NCI-H510A (cell line): ENCODE results near the gene ST6GALNAC2.

Experiments used
- DNase-seq: peaks from one replicate; lab custom pipeline; 2025; lab: John Stamatoyannopoulos, UW

ST6GALNAC2 gene

DNA sequence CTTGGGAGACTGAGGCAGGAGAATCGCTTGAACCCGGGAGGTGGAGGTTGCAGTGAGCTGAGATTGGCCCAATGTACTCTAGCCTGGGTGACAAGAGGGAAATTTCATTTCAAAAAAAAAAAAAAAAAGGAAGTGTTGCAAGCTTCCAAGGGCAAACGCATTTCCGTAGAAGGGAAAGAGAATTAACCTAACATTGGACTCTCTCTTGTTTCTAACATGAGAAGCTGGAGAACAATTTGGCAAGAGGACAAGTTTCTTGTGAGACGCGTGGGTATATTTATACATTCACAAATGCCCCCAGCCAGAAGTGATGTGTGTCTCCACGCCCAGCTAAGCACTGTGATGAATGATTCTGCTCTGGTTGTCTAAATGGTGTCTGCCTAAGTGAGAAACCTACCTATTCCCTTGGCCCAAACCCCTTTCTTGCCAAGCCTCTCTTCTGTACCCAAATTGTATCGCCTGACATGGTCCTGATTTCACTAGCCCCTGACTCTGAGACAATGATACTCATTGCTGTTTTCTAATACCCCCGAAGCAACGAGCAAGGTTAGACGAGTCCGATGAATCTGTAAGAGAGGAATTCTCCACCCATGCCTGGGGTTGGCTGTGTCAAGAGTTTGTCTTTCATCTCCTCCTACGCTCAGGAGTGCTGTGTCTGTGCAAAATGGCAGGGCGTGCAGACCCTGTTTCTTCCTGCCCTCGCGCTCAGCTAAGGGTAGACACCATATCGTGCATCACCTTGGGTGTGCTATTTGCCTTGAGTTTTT is 14.2 kb upstream of the ST6GALNAC2 start:
- DNase-seq: no peak

- peak; percentile 46 for DNase-seq
These were observed 12.4 kb upstream of the ST6GALNAC2 start for GRCh38 chr17:76598004-76598439.

GRCh38 chr17:76597156-76598003 is 11.7 kb upstream of the ST6GALNAC2 start:
- no peak for DNase-seq

DNA sequence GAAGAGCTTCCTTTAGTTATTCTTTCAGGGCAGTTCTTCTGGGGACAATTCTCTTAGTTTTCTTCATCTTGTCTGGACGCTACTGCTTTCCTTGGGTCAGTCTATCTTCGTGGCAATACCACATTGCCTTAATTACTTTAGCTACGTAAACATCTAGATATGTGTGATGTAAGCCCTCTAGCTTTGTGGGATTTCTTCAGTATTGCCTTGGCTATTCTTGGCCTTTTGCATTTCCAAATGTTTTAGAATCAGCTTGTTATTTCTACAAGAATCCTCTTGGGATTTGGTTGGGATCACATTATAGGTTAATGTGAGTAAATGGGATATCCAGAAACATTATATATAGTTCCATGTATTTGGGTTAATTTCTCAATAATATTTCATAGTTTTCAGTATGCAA is 9.0 kb upstream of the ST6GALNAC2 start:
- DNase-seq: no peak

DNA sequence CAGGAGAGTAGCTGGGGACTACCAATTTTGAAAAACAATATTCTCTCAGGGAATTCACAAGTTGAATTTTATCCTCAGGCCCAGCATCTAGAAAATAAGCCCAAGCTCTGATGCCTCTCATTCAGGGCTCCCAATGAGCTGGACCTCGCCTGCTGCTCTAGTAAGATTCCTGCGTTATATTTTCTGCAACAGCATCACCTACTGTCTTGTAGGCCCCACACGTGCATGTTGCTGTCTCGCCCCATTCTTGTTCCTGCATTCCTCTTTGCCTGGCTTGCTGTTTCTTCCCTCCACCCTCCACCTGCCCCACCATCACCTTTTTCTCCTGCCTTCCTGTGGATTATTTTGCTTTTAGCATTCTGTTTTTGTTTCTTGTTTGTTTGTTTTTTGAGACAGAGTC is 8.3 kb upstream of the ST6GALNAC2 start:
- DNase-seq: no peak

DNA sequence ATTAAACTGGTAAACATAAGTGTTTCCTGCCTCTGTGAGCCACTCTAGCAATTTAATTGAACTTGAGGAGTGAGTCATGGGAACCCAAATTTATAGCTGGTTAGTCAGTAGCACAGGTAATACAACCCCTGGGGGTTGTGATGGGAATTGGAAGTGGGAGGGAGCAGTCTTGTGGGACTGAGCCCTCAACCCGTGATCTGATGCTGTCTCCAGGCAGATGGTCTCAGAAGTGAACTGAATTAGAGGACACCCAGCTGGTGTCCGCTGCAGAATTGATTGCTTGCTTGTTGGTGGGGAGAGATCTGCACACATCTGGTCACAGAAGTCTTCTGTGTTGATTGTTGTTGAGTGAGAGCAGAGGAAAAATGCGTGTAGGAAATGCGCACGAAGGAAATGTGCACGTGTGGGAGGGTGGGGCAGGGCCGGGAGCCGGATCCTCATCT is 7.7 kb upstream of the ST6GALNAC2 start:
- DNase-seq: no peak

- DNase-seq: no peak
These were observed 2.5 kb upstream of the ST6GALNAC2 start for GRCh38 chr17:76588182-76588581.

GRCh38 chr17:76586741-76587487 is 1.3 kb upstream of the ST6GALNAC2 start:
- DNase-seq: peak; percentile 76

DNA sequence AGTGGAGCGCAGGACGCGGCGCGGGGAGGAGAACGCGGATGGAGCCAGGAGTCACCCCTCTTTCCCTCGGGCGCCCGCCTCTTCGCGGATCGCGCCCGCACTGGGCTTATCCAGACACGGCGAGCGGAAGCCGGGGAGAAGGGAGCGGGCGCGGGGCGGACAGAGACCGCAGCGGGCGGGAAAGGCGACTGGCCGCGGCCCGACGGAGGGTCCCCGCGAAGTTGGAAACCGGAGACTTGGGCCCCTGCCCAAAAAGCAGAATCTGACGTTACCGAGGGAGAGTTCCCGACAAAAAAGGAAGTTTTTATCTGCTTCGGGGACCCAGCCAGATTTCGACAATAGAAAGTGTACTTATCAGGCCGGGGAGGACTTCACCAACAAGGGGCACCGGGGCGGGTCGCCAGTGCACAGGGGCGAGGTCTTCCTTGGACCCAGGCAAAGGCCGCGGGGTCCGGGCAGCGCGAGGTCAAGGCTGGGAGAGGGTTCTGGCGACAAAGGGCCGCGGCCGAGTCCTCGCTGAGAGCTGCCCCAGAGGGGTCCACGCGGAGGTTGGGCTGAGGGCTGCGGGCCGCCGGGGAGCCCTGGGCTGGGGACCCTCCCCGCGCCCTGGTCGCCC is 519 bp downstream of the ST6GALNAC2 start:
- DNase-seq: no peak

DNA sequence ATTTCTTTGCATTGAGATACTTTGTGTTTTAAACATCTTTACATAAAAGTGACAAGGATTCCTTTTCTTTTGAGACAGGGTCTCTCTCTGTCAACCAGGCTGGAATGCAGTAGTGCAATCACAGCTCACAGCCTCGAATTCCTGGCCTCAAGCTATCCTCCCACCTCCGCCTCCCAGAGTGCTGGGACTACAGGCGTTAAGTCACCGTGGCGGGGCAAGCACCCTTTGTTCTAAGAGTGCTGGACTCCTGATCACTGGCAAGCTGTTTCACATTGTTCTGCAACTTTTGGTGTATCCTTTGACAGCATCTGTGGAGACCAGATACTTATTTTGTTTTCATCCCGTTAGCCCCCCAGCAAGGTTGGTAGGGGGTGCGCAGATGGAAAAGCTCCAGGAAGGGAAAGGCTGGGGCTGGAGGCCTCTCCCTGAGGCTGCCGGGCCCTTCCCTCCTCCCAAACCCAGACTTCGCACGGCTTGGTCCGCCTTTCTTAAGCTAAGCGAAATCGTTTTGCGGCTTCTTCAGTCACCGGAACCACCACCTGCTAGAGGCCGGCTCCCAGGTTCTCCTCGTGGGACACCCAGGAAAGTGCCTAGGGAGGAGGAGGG is 1.1 kb downstream of the ST6GALNAC2 start:
- no peak for DNase-seq

GRCh38 chr17:76582660-76583059 is 3.0 kb downstream of the ST6GALNAC2 start:
- no peak for DNase-seq

DNA sequence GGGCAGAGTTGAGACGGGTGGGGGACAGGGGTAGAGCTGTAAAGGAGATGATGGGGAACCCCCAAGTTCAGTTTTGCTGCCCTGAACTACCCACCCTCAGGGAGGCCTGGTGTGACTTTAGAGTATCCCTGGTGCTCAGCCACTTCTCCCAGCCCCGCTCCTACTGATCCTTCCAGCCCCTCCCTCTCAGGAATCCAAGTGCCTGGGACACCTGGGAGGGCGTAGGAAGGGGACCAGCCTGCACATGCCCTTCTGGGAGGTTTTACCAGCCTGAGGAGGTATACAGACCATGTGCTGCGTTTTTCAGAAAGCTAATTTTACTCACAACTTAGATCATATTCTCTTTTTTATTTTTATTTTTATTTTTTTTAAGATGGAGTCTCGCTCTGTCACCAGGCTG is 4.1 kb downstream of the ST6GALNAC2 start:
- DNase-seq: no peak

DNA sequence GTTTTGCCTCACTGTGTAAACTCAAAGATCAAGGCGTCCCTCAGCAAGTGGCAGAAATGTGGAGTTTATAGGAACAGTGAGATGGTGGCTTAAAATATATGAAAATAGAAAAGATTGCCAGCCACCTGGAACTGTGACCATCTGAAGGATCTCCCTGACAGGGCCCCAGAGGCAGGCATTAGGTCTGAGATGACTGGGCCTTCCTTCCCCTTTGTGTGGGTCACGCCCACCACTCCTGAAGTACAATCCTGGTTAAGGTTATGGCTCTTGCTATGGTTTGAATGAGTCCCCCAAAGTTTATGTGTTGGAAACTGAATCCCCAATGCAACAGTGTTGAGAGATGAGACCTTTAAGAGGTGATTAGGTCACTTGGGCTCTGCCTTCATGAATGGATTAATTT is 6.4 kb downstream of the ST6GALNAC2 start:
- DNase-seq: no peak

GRCh38 chr17:76578376-76578775 is 7.3 kb downstream of the ST6GALNAC2 start:
- no peak for DNase-seq

GRCh38 chr17:76577876-76578275 is 7.8 kb downstream of the ST6GALNAC2 start:
- no peak for DNase-seq

GRCh38 chr17:76576189-76576588 is 9.5 kb downstream of the ST6GALNAC2 start:
- DNase-seq: no peak

DNA sequence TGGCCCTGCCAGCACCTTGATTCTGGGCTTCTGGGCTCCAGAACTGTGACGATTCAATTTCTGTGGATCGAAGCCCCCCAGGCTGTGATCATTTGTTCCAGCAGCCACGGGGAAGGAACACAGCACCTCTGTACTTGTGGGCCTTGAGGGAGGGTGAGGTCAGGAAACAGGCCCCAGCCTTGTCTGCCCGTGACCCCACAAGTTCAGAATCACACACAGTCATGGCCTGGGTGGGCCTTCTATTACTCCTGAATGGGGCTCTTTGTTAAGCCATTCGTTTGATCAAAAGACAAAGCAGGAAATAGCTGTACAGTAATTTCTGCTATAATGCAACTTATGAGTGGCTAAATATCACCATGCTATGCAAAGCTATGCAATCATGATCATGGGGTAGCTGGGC is 10.1 kb downstream of the ST6GALNAC2 start:
- no peak for DNase-seq

GRCh38 chr17:76574166-76574565 is 11.5 kb downstream of the ST6GALNAC2 start:
- DNase-seq: no peak

DNA sequence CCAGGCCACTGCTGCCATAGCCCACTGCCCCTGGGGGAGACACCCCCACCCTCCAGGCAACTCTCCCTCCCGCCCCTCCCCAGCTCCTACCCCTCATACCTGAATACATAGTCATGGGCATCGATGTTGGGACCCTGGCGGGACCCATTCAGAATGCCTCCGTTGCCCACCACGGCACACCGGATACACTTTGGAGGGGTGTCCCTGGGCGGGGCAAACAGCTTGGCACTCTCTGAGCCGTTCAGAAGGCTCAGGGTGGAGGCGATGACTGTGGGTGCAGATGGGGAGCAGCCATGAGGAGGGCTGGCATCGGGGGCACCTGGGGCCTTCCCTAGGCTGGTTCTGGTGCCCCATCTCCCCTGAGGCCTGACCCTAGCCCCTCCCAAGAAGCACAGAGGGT is 12.6 kb downstream of the ST6GALNAC2 start:
- no peak for DNase-seq

DNA sequence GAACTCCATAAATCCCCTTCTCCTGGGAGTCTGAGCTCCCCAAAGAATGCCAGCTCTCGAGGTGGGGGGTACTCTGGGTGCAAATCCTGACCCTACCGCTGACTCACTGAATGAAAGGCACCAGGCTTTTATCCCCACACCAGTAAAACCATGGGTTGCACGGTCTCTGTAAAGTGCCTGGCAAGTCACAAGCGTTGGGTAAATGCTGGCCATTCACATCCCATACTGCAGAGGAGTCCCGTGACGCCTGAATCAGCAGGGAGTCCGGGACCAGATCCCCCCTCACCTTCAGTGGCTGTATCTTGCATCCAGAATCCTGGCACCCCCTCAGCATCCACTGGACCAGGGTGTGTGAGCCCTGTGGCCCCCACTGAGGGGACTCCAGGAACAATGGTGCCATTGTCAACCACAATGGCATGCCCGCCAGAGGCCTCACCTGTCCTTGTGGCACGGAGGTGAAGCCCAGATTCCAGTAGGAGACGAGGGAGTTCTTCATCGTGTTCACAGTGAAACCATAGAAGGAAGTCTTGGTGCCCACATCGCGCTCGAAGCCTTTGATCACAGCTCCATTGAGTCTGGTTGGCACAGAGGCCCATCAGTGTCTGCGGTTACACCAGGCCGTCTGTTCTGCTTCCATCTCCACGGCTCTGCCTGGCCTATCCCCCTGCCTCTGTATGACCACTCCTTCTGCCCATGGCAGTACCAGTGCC is 13.3 kb downstream of the ST6GALNAC2 start:
- no peak for DNase-seq

DNA sequence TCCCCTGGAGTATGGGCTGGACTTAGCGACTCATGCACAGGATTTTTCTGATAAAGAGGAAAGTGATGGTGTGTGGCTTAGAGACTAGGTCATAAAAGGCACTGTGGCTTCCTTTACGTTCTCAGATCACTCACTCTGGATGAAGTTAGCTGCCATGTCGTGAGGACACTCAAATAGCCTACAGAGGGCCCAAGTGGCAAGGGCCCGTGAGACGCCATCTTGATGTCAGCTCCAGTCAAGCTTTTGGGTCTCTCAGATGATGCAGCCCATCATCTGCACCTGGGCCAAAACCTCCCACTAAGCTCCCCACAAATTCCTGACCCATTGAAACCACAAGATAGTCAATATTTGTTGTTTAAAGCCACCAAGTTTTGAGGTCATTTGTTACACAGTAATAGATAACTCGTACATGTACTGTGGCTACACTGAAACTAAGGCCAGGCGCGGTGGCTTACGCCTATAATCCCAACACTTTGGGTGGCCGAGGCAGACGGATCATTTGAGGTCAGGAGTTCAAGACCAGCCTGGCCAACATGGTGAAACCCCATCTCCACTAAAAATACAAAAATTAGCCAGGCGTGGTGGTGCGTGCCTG is 14.7 kb downstream of the ST6GALNAC2 start:
- no peak for DNase-seq
